ENCODE results near the gene DNAJC10.
"Not testable (repeated sequence)": the region's sequence is repeated elsewhere in the genome, so short reads cannot be mapped to it uniquely, and the experiment has no call there.

DNAJC10 gene

DNA sequence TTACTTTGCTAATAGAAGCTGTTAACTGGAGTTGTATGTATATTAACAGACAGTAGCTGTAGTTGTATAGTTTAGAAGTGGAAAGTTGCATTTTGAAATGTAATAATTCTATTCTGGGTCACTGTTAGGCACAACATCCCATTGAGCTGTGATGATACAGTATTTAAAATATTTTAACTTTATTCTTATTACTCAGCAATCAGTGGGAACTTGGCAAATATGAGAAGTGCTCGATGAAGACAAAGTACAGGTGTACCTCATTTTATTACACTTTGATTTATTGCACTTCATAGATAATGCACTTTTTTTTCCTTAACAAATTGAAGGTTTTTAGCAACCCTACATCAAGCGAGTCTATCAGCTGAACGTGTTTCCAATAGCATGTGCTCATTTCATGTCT is 8.6 kb downstream of the DNAJC10 start:
- no peak for DNase-seq (ENCODE audit: low read depth in 3 of 3, low spot score in 1 of 3)

DNA sequence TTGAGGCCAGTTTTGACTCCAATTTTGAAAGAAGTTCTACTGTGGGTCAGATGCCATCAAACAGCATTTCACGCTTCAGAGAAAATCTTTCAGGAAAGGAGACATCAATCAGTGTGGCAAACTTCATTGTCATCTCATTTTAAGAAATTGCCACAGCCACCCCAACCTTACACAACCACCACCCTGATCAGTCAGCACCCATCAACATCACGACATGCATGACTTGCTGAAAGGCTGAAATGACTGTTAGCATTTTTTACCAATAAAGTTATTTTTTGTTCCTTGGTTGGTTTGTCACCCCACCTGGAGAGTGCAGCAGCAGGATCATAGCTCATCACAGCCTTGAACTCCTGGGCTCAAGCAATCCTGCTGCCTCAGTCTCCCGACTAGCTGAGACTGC is 10.4 kb downstream of the DNAJC10 start:
- no peak for DNase-seq (ENCODE audit: low read depth in 3 of 3, low spot score in 1 of 3)

DNA sequence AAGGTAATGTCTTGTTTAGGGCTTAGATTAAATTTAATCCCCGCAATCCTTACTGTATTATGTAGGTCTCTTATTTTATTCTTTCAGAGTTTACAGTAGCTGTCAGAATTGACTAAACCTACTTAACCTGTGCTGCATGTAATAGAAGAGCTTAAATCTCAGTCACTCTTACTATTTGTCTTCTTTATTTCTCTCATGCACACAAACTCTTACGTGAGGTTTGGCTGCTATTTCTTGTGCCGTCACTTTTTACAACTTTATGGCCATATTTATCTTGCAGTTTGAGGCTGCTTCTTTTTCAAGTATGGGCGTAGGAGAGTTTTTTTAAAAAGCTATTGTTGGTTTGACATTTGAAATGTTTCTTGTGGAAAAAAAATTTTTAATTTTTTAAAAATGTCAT is 12.0 kb downstream of the DNAJC10 start:
- no peak for DNase-seq (ENCODE audit: low read depth in 3 of 3, low spot score in 1 of 3)

DNA sequence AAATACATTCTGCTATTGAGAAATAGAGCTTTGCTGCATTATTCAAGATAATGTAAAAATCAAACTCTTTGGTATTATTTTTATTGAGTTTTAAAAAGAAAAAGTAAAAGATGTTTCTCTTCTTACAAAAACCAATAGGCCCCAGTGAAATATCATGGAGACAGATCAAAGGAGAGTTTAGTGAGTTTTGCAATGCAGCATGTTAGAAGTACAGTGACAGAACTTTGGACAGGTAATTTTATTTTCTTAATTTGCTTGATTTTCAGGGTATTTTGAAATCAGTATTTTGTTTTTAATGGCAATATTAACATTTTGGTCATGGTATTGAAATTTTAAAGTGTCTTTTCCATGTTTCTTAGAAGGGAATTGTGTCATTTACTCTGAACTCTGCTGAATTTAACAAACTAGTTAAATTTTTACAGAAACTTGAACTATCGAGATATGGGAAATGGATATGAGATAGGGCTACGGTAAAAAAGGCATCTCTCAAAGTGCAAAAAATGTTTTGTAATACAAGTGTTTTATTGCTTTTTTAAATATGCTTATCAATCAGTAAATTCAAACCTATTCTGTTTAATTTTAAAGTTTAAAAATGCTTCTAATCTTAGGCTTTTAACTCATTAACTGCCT is 13.8 kb downstream of the DNAJC10 start:
- DNase-seq (ENCODE audit: low read depth in 3 of 3, low spot score in 1 of 3) = no peak

DNA sequence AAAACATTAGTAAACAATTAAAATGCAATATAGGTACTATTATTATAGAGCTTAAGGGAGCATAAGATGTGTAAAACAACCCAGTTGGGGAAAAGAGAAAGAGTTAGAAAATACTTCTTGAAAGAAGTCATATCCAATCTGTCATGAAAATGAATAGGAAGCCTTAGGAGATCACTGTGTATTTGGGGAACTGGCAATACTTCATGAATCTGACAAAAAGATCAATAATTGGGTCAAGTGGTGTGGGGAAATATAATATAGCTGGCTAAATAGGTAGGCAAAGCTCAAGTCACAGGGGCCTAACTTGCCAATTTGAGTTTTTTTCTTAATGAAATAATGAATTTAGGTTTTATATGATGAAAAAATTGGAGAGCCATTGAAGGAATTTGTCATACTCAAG is 14.4 kb downstream of the DNAJC10 start:
- DNase-seq (ENCODE audit: low read depth in 3 of 3, low spot score in 1 of 3) = no peak

DNA sequence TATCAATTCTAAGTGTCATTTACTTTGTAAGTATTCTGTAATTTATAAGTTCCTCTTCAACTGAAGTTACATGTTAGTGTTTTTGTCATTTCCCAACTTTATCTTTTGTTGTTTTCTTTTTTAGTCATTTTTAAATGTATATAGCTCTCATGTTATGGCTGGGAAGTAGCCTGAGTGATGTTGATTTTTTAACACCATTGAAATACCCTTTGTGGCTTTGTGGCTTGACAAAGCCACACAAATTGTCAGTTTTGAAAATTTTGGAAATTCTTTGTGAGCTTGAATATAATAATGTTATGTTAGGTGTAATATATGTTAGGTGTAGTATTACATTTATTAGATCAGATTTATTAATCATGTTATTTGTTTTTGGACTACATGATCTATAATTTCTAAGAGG is 16.7 kb downstream of the DNAJC10 start:
- DNase-seq (ENCODE audit: low read depth in 3 of 3, low spot score in 1 of 3) = no peak

DNA sequence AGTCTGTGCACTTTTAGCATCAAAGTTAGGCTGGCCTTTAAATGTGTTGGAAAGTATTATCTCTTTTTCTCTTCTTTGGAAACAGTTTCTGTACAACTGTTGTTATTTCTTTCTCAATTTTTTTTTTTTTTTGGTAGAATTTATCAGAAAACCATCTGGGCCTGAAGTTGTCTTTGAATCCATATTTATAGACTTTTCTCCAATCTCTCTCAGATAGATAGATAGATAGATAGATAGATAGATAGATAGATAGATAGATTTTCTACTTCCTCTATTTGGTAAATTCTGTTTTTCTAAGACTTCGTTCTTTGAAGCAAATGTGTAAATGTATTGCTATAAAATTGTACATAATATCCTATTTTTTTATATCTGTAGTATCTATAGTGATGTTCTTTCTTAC is 17.5 kb downstream of the DNAJC10 start:
- no peak for DNase-seq (ENCODE audit: low read depth in 3 of 3, low spot score in 1 of 3)

DNA sequence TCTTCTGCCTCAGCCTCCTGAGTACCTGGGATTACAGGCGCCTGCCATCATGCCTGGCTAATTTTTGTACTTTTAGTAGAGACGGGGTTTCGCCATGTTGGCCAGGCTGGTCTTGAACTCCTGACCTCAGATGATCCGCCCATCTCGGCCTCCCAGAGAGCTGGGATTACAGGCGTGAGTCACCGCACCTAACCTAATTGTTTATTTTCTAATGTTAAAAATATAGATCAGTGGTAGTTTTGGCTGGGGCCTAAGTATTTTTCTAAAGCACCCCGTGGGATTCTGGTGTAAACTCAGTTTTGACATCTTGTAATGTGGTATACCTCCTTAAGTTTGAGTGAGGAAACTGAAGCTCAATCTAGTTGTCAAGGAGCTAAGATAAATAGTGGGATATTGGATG is 20.8 kb downstream of the DNAJC10 start:
- DNase-seq (ENCODE audit: low read depth in 3 of 3, low spot score in 1 of 3) = not testable (repeated sequence)

DNA sequence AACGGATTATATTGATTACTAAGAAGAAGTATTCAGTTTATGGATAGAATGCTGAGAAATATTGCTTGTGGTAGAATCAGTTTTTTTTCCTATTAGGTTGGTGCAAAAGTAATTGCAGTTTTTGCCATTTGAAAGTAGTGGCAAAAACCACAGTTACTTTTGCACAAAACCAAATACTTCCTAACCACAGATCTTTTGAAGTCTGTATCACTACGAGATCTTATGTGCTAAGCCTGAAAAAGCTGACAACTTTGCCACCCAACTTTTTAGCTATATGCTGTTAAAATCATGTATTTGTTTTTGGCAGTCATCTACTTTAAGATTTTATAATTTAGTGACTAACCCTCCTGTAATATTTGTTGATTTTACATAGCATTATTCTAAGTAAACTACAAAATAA is 24.6 kb downstream of the DNAJC10 start:
- DNase-seq (ENCODE audit: low read depth in 3 of 3, low spot score in 1 of 3) = no peak

DNA sequence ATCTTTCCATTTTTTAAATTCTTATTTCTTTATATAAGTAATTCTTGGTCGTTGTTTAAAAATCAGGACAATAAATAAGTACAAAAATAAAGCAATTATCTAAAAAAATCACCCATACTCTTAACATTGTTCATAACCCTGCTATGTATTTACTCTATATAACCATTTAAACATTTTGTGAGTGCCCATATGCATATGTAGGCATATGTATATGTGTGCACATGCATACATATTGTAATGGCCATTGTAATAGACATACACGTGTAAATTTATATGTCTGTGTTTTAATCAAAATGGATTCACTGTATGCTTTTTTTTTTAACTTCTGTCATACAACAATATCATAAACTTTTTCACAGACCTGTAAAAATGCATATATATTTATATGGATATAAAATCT is 25.6 kb downstream of the DNAJC10 start:
- no peak for DNase-seq (ENCODE audit: low read depth in 3 of 3, low spot score in 1 of 3)

DNA sequence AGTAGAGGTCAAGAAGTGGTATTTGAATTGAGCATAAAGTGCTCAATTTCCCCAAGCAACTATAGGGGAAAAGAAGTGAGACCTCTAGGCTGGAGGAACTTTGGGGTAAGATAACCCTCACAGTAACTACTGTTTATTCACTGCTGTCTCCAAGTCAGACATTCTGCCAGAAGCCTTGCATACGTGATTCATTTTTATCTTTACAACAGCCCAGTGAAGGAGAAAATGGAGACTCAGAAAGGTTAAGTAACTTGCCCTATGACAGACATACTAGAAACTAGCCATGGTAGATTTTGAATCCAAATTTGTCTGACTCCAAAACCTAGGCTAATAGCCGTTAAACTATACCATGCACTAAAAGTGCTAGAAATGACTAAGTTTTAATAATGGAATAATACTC is 28.4 kb downstream of the DNAJC10 start:
- DNase-seq (ENCODE audit: low read depth in 3 of 3, low spot score in 1 of 3) = no peak

DNA sequence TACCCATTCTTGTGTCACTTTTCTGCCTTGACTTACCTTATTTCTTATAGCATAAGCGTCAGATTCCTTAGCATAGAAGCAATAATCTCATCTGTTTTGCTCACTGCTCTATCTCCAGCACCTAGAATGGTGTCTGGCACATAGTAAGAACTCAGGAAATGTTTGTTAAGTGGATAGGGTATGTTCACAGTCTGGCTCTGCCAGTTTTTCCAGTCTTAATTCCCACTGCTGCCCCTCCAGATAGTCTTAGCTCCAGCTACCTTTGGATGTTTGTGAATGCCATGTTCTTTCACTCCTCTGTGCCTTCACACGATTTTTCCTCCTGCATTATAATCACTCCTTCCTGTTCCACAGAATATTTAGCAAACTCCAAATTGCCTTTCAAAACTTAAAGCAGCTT is 29.0 kb downstream of the DNAJC10 start:
- no peak for DNase-seq (ENCODE audit: low read depth in 3 of 3, low spot score in 1 of 3)

DNA sequence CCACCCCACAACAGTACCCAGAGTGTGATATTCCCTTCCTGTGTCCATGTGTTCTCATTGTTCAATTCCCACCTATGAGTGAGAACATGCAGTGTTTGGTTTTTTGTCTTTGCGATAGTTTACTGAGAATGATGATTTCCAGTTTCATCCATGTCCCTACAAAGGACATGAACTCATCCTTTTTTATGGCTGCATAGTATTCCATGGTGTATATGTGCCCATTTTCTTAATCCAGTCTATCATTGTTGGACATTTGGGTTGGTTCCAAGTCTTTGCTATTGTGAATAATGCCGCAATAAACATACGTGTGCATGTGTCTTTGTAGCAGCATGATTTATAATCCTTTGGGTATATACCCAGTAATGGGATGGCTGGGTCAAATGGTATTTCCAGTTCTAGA is 29.8 kb downstream of the DNAJC10 start:
- not testable (repeated sequence) for DNase-seq (ENCODE audit: low read depth in 3 of 3, low spot score in 1 of 3)

DNA sequence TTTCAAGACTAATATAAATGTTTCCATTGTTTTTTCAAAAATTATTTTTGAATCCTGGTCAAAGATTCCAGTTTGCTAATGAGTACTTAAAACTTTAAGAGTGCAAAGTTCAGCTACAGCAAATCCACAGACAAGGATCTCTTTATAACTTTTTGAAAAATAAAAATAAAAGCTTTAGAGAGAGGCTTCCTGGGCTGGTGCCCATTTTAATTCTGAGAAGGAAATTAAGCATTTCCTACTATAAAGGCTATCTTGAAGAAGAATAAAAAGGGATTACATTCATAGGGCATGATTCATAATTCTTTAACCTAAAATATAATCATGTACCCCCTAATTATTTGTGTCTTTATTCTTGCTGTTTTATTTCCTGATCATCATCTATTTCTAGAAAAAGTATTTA is 38.2 kb downstream of the DNAJC10 start:
- DNase-seq (ENCODE audit: low read depth in 3 of 3, low spot score in 1 of 3) = no peak

DNA sequence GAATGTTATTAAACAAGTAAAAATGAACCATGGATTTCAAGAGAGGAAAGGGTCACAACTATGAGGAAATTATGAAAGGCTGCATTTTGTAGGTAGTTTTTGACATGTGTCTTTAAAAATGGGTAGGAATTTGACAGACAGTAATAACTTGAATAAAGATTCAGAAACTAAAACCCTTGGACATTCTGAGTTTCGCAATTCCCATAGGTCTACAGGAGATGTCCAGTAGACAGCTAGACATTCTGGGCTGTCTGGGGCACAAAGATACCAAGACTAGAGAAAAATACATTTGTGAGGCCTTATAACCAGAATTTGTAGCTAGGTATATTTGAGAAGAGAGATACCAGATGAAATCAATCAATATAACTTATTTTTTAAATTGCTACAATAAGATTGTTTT is 42.3 kb downstream of the DNAJC10 start:
- no peak for DNase-seq (ENCODE audit: low read depth in 3 of 3, low spot score in 1 of 3)

DNA sequence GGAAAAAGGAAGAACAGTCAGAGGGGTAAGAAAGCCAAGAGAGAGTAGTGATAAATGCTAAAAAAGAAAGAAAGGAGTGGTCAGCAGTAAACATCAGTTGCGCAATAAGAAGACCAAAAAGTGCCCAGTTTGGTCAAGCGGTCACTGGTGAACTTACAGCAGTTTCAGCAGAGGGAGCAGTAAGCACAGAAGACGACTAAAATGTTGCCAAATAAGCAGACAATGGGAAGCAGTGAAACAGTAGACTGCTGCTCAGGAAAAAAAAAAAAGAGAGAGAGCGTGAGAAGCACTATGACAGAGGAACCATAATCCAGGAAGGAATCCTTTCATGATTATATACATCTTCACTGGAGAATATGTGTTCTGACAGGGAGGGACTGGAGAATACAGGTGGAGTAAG is 45.8 kb downstream of the DNAJC10 start:
- DNase-seq (ENCODE audit: low read depth in 3 of 3, low spot score in 1 of 3) = no peak

DNA sequence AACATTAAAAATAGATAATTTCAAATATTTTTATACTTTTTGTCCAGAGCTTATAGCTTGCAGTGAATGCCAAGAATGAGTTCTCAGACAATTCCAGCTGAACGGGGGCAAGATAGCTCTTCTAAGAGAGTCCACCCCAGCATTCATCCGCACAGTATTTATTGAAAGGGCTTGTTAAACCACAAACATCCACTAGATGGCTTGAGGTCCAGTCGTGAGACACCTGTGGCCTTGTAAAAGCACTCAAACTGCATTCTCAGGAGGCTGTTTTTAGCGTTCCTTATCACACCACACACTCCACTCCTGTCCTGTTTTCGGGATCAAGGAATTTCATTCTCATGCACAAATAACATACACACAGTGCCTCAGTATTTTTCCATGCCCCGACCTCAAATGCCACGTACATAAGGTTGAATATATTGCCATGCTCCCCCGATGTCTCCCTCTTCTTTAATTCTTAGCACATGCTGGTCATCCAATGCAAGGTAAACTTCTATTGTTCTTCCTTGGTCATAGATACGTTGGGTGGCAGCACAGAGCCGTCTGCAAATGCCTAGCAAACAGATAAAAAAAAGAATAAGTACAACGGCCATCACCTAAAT is 47.4 kb downstream of the DNAJC10 start:
- no peak for DNase-seq (ENCODE audit: low read depth in 3 of 3, low spot score in 1 of 3)

DNA sequence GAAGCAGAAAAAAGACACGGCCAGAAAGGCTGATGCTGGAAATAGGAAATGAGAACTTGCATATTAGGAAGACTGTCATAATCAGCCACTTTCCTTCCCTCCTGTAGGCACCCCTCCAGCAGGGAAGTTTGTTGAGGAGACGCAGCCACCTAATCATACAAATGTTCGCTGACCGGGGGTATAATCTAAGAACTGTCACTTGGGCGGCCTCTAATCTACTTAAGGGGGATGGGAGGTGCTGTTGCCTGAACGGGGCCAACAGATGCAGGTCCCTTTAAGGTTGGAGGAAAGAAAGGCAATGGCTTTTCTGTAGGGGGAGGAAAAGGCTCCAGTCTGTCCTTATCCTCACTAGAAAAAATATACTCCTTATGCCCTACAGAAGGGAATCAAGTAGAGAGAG is 50.6 kb downstream of the DNAJC10 start:
- DNase-seq (ENCODE audit: low read depth in 3 of 3, low spot score in 1 of 3) = no peak

DNA sequence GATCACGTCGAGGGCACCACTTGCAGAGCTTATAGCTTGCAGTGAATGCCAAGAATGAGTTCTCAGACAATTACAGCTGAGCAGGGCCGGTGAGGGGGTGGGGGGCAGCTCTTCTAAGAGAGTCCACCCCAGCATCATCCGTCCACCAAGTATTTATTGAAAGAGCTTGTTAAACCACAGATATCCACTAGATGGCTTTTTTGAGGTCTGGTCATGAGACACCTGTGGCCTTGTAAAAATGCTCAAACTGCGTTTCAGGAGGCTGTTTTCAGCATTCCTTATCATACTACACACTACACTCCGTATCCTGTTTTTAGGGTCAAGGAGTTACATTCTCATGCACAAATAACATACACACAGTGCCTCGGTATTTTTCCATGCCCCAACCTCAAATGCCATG is 51.5 kb downstream of the DNAJC10 start:
- DNase-seq (ENCODE audit: low read depth in 3 of 3, low spot score in 1 of 3) = no peak

DNA sequence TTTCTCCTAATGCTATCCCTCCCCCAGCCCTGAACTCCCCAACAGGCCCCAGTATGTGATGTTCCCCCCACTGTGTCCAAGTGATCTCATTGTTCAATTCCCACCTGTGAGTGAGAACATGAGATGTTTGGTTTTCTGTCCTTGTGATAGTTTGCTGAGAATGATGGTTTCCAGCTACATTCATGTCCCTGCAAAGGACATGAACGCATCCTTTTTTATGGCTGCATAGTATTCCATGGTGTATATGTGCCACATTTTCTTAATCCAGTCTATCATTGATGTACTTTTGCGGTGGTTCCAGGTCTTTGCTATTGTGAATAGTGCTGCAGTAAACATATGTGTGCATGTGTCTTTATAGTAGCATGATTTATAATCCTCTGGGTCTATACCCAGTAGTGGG is 52.9 kb downstream of the DNAJC10 start:
- DNase-seq (ENCODE audit: low read depth in 3 of 3, low spot score in 1 of 3) = not testable (repeated sequence)

DNA sequence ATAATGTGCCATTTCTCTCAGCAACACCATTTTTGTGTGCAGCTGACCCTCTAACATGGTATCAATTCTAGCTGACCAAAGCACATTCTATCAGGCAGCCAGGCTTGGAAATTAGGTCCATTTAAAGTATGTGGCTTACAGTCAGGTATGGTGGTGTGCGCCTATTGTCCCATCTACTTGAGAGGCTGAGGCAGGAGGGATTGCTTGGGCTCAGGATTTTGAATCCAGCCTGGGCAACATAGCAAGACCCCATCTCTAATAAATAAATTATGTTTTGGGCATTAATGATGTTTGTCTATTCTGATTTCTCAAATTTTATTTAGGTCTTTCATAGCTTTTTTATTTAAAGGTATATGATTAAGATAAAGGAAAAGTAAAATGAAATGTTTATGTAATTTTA is 63.3 kb downstream of the DNAJC10 start:
- DNase-seq (ENCODE audit: low read depth in 3 of 3, low spot score in 1 of 3) = no peak

DNA sequence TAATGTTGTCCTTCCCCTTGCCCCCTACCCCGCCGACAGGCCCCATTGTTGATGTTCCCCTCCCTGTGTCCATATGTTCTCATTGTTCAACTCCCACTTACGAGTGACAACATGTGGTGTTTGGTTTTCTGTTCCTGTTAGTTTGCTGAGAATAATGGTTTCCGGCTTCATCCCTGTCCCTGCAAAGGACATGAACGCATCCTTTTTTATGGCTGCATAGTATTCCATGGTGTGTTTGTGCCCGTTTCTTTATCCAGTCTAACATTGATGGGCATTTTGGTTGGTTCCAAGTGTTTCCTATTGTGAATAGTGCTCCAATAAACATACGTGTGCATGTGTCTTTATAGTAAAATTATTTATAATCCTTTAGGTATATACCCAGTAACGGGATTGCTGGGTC is 65.0 kb downstream of the DNAJC10 start:
- not testable (repeated sequence) for DNase-seq (ENCODE audit: low read depth in 3 of 3, low spot score in 1 of 3)

DNA sequence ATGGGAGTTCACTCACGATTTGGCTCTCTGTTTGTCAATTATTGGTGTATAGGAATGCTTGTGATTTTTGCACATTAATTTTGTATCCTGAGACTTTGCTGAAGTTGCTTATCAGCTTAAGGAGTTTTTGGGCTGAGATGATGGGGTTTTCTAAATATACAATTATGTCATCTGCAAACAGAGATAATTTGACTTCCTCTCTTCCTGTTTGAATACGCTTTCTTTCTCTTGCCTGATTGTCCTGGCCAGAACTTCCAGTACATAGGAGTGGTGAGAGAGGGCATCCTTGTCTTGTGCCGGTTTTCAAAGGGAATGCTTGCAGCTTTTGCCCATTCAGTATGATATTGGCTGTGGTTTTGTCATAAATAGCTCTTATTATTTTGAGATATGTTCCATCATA is 66.6 kb downstream of the DNAJC10 start:
- not testable (repeated sequence) for DNase-seq (ENCODE audit: low read depth in 3 of 3, low spot score in 1 of 3)

All from stimulated activated CD4-positive, alpha-beta T cell treated with anti-CD3 and anti-CD28 coated beads, TNF-alpha, amount 100 ng/mL, for 1 hour (primary cell).